ENCODE results near the gene PLIN3. TPM values are rescaled to one million over a fixed set of nuclear protein-coding genes. Genes with fewer than 3 reads are reported as not detected.

PLIN3 gene
- total and polyA plus RNA-seq, 2 experiments from 2014 or later = 38.0 to 59.9 TPM

DNA sequence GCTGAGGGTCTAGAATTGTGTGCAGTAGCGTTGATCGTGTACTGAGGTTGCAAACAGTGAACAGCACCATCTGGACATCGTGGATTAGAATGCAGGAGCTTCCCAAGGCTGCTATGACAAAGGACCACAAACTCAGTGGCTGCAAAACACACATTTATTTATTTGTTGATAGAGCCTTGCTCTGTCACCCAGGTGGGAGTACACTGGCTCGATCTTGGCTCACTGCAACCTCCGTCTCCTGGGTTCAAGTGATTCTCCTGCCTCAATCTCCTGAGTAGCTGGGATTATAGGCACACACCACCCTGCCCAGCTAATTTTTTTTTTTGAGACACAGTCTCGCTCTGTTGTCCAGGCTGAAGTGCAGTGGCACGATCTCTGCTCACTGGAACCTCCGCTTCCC is 39.5 kb upstream of the PLIN3 start (continued):
- TF ChIP-seq, protein P1, sequence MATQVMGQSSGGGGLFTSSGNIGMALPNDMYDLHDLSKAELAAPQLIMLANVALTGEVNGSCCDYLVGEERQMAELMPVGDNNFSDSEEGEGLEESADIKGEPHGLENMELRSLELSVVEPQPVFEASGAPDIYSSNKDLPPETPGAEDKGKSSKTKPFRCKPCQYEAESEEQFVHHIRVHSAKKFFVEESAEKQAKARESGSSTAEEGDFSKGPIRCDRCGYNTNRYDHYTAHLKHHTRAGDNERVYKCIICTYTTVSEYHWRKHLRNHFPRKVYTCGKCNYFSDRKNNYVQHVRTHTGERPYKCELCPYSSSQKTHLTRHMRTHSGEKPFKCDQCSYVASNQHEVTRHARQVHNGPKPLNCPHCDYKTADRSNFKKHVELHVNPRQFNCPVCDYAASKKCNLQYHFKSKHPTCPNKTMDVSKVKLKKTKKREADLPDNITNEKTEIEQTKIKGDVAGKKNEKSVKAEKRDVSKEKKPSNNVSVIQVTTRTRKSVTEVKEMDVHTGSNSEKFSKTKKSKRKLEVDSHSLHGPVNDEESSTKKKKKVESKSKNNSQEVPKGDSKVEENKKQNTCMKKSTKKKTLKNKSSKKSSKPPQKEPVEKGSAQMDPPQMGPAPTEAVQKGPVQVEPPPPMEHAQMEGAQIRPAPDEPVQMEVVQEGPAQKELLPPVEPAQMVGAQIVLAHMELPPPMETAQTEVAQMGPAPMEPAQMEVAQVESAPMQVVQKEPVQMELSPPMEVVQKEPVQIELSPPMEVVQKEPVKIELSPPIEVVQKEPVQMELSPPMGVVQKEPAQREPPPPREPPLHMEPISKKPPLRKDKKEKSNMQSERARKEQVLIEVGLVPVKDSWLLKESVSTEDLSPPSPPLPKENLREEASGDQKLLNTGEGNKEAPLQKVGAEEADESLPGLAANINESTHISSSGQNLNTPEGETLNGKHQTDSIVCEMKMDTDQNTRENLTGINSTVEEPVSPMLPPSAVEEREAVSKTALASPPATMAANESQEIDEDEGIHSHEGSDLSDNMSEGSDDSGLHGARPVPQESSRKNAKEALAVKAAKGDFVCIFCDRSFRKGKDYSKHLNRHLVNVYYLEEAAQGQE (IDR thresholded peaks at IDR 0.05; ENCODE audit: unreplicated experiment) = no peak
- TF ChIP-seq POLR2AphosphoS5 (IDR thresholded peaks at IDR 0.05; ENCODE audit: low read depth) (no peak), STAT1 (IDR thresholded peaks at IDR 0.05; ENCODE audit: unreplicated experiment) (no peak)

DNA sequence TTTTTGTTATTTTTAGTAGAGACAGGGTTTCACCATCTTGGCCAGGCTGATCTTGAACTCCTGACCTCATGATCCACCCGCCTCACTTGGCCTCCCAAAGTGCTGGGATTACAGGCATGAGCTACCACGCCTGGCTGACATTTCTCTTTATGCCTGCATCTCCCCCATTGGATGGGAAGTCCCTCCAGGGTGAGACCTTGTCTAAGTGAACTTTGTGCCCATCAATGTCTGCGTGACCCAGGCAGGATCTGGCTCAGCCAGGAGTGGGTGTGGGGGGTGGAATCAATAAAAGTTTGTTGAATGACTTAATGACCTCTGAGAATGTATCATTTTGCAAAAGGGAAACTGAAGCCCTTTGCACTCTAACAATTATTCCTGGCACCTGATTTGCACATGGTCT is 37.0 kb upstream of the PLIN3 start:
- Histone ChIP-seq H2AFZ (no peak overlapping the region), H3K27ac (ENCODE audit: low read depth) (no peak overlapping the region), H3K9me2 (ENCODE audit: insufficient read depth) (no peaks in the 10 kb centered on the region), H3K4me2 (no peak overlapping the region), H4K20me1 (replicated peaks; ENCODE audit: insufficient read depth) (no peaks in the 10 kb centered on the region), H3K27me3 (ENCODE audit: insufficient read depth) (peaks cover 20% of the 10 kb centered on the region; the same call in 1 of the 2 replicates), H3K79me2 (replicated peaks; ENCODE audit: insufficient read depth) (no peaks in the 10 kb centered on the region), H3K4me1 (ENCODE audit: insufficient read depth) (0 out of 2 replicates have a peak, but pooled peaks cover 8% of the 10 kb centered on the region), H3K4me3 (no peak overlapping the region), H3K36me3 (ENCODE audit: insufficient read depth) (no peaks in the 10 kb centered on the region), H3F3A (replicated peaks; ENCODE audit: low read depth) (peaks cover 10% of the 10 kb centered on the region; the same call in 1 of the 2 replicates)
- Mint-ChIP-seq H3K4me3 (no peak overlapping the region), H3K27ac (no peak overlapping the region), H3K4me1 (peaks cover 5% of the 10 kb centered on the region), H3K36me3 (ENCODE audit: low read depth) (no peaks in the 10 kb centered on the region), H3K27me3 (ENCODE audit: insufficient read depth, low read depth, poor library complexity) (peaks cover 16% of the 10 kb centered on the region), H3K9me3 (no peaks in the 10 kb centered on the region)
- ATAC-seq (no peak), DNase-seq (ENCODE audit: low spot score) (no peak)
- TF ChIP-seq, protein P2, sequence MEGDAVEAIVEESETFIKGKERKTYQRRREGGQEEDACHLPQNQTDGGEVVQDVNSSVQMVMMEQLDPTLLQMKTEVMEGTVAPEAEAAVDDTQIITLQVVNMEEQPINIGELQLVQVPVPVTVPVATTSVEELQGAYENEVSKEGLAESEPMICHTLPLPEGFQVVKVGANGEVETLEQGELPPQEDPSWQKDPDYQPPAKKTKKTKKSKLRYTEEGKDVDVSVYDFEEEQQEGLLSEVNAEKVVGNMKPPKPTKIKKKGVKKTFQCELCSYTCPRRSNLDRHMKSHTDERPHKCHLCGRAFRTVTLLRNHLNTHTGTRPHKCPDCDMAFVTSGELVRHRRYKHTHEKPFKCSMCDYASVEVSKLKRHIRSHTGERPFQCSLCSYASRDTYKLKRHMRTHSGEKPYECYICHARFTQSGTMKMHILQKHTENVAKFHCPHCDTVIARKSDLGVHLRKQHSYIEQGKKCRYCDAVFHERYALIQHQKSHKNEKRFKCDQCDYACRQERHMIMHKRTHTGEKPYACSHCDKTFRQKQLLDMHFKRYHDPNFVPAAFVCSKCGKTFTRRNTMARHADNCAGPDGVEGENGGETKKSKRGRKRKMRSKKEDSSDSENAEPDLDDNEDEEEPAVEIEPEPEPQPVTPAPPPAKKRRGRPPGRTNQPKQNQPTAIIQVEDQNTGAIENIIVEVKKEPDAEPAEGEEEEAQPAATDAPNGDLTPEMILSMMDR (conservative IDR thresholded peaks at IDR 0.05; ENCODE audit: low read depth in 2 of 2) = no peak
- TF ChIP-seq NANOG (IDR thresholded peaks at IDR 0.05; ENCODE audit: borderline replicate concordance) (no peak), STAT1 (IDR thresholded peaks at IDR 0.05; ENCODE audit: unreplicated experiment) (no peak), ZNF331 (CRISPR knock-in tag; IDR thresholded peaks at IDR 0.05; ENCODE audit: low read depth) (no peak), CREB1 (CRISPR knock-in tag; IDR thresholded peaks at IDR 0.05; ENCODE audit: low read depth) (no peak), EZH2phosphoT487 (IDR thresholded peaks at IDR 0.05; ENCODE audit: unreplicated experiment) (no peak), POLR2AphosphoS5 (IDR thresholded peaks at IDR 0.05; ENCODE audit: low read depth) (no peak), JUNB (IDR thresholded peaks at IDR 0.05; ENCODE audit: unreplicated experiment) (no peak), ZNF114 (CRISPR knock-in tag; IDR thresholded peaks at IDR 0.05) (no peak), EZH2 (IDR thresholded peaks at IDR 0.05; ENCODE audit: low read depth, unreplicated experiment) (no peak)
- TF ChIP-seq, protein P3, sequence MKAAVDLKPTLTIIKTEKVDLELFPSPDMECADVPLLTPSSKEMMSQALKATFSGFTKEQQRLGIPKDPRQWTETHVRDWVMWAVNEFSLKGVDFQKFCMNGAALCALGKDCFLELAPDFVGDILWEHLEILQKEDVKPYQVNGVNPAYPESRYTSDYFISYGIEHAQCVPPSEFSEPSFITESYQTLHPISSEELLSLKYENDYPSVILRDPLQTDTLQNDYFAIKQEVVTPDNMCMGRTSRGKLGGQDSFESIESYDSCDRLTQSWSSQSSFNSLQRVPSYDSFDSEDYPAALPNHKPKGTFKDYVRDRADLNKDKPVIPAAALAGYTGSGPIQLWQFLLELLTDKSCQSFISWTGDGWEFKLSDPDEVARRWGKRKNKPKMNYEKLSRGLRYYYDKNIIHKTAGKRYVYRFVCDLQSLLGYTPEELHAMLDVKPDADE (IDR thresholded peaks at IDR 0.05) = no peak
- TF ChIP-seq, protein P4, sequence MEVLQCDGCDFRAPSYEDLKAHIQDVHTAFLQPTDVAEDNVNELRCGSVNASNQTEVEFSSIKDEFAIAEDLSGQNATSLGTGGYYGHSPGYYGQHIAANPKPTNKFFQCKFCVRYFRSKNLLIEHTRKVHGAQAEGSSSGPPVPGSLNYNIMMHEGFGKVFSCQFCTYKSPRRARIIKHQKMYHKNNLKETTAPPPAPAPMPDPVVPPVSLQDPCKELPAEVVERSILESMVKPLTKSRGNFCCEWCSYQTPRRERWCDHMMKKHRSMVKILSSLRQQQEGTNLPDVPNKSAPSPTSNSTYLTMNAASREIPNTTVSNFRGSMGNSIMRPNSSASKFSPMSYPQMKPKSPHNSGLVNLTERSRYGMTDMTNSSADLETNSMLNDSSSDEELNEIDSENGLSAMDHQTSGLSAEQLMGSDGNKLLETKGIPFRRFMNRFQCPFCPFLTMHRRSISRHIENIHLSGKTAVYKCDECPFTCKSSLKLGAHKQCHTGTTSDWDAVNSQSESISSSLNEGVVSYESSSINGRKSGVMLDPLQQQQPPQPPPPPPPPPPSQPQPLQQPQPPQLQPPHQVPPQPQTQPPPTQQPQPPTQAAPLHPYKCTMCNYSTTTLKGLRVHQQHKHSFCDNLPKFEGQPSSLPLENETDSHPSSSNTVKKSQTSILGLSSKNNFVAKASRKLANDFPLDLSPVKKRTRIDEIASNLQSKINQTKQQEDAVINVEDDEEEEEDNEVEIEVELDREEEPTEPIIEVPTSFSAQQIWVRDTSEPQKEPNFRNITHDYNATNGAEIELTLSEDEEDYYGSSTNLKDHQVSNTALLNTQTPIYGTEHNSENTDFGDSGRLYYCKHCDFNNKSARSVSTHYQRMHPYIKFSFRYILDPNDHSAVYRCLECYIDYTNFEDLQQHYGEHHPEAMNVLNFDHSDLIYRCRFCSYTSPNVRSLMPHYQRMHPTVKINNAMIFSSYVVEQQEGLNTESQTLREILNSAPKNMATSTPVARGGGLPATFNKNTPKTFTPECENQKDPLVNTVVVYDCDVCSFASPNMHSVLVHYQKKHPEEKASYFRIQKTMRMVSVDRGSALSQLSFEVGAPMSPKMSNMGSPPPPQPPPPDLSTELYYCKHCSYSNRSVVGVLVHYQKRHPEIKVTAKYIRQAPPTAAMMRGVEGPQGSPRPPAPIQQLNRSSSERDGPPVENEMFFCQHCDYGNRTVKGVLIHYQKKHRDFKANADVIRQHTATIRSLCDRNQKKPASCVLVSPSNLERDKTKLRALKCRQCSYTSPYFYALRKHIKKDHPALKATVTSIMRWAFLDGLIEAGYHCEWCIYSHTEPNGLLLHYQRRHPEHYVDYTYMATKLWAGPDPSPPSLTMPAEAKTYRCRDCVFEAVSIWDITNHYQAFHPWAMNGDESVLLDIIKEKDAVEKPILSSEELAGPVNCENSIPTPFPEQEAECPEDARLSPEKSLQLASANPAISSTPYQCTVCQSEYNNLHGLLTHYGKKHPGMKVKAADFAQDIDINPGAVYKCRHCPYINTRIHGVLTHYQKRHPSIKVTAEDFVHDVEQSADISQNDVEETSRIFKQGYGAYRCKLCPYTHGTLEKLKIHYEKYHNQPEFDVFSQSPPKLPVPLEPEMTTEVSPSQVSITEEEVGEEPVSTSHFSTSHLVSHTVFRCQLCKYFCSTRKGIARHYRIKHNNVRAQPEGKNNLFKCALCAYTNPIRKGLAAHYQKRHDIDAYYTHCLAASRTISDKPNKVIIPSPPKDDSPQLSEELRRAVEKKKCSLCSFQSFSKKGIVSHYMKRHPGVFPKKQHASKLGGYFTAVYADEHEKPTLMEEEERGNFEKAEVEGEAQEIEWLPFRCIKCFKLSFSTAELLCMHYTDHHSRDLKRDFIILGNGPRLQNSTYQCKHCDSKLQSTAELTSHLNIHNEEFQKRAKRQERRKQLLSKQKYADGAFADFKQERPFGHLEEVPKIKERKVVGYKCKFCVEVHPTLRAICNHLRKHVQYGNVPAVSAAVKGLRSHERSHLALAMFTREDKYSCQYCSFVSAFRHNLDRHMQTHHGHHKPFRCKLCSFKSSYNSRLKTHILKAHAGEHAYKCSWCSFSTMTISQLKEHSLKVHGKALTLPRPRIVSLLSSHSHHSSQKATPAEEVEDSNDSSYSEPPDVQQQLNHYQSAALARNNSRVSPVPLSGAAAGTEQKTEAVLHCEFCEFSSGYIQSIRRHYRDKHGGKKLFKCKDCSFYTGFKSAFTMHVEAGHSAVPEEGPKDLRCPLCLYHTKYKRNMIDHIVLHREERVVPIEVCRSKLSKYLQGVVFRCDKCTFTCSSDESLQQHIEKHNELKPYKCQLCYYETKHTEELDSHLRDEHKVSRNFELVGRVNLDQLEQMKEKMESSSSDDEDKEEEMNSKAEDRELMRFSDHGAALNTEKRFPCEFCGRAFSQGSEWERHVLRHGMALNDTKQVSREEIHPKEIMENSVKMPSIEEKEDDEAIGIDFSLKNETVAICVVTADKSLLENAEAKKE (CRISPR knock-in tag; IDR thresholded peaks at IDR 0.05) = no peak

Data from GM23338 (cell line).